Amniotic stem cell (primary cell): ENCODE data around the gene PTGER3.
"Not testable (repeated sequence)": the region's sequence is repeated elsewhere in the genome, so short reads cannot be mapped to it uniquely, and the experiment has no call there.

Experiments used
- DNase-seq: peaks from one replicate; lab custom pipeline; 2025; lab: John Stamatoyannopoulos, UW

The PTGER3 gene

GRCh38 chr1:70947835-70948234 is 99.8 kb downstream of the PTGER3 start:
- no peak for DNase-seq

DNA sequence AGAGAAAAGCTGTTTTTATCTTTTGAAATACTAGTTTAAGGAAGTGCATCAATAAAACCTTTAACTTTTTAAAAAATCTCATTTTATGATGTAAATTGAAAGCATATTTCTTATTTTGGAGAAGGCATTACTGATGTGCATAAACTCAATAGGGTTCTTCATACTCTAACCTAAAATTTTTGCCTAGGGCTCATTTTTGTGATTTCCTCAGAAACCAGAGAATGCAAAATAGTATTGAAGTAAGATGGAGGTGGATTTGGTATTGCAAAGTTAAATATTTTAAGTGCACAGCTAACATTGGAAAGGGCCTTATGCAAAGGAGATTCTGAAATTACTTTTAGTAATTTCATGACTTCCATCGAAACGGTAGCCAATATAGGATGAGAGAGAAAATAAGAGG is 101.9 kb downstream of the PTGER3 start:
- DNase-seq: no peak

- DNase-seq: no peak
Measured at GRCh38 chr1:70945251-70945650, 102.4 kb downstream of the PTGER3 start.

- DNase-seq: no peak
Measured at GRCh38 chr1:70941563-70941962, 106.1 kb downstream of the PTGER3 start.

DNA sequence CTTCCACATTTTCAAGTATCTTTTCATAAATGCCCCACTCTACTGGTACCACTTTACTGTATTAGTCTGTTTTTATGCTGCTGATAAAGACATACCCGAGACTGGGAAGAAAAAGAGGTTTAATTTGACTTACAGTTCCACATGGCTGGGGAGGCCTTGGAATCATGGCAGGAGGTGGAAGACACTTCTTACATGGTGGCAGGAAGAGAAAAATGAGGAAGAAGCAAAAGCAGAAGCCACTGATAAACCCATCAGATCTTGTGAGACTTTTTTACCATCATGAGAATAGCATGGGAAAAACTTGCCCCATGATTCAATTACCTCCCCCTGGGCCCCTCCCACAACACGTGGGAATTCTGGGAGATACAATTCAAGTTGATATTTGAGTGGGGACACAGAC is 107.2 kb downstream of the PTGER3 start:
- not testable (repeated sequence) for DNase-seq

DNA sequence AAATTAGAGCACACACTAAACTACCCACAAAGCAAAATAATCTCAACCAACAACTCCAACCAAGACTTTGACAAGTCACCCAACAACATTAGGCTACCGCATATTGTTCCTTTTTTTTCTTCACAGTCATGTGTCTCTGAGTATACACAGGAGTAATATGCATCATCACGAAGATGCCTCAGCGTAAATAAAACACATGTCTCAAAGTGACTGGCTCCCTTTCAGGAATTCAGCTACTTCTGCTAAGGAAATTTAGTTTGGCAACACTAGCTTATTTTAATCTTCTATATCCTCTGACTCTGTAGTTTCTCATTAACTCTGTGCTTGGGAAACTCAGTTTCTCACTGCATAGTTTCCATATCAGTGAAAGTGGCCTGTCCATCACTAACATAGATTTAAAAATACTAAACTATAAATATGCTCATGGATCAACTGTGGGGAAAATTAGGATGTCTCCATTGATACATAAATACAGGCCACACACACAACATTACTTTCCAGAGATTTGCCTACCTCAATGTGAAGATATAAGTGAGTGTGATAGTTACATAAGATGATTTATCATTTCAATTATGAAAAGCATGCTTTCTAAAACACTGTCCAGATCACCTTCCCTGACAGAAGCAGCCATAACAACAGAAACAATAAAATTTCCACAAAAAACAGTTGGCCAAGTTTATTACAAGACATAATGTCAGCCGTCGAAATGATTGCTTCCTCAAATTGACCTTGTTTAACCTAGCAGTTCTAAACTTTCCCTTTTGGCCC is 113.2 kb downstream of the PTGER3 start:
- DNase-seq: no peak

GRCh38 chr1:70930062-70930461 is 117.6 kb downstream of the PTGER3 start:
- no peak for DNase-seq

DNA sequence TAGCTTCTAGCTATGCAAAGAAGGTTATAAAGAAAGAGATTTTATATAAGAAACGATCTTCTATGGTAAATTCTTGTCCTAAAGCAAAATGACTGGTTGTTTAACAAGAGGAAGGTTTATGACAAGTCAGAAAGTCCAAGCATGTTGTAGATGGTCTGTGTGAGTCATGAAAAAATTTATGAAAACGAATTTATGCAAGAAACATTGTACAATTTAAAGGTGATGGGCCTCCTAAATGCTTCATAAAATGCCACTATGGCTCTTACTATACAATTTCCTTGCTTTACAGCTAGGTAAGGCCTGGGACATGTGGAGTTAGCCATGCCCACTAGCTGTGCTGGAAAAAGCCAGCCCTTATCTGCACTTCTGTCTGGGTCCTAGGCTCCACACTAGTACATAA is 125.4 kb downstream of the PTGER3 start:
- DNase-seq: no peak
